Erythroblast (primary cell): ENCODE measurements around the gene OOSP1.

Experiments used
- GATA1 ChIP-seq: IDR thresholded peaks from 2 replicates; pipeline ENCODE4 v1.6.1; 2011; ENCODE audit warnings: low read depth, mild to moderate bottlenecking, control low read depth, low read length, moderate library complexity
- POLR2A ChIP-seq: IDR thresholded peaks from 2 replicates; pipeline ENCODE4 v1.6.1; 2011; ENCODE audit warnings: mild to moderate bottlenecking, low read length

DNA sequence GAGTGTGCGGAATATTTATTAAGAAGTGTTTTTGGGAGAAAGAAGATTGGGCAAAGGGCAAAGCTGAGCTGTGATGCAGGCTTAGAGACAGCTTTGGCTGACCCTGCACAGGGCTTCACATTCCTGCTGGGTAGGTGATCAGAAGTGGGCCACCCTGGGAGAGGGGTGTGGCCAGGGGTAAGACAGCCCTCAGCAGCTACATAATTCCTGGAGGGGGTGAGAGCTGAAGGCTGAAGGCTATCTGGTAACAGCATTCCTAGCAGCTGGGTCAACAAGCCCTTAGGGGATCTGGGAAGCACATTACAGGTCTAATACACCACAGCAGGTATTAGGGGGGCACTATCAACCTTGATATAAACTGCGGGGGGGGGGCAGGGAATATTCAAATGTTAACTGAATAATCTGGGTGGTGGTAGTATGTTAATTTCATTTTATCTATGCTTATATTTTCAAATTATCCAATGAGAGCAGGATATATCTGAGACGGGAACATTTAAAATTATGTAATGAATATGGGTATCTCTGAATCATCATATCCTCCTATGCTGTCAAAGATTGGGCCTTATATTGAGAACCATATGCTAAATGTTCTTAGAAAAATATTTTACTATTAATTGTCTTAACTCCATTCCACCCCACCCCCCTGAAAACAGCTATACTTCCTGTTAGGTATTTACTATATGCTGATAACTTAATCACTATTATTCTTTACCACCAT is 5.9 kb downstream of the OOSP1 start:
- TF ChIP-seq POLR2A = no peak
- TF ChIP-seq GATA1 = no peak
